Measurements from ENCODE around the gene SLC25A3.

GRCh38 chr12:98618952-98619351 is 25.5 kb downstream of the SLC25A3 start:
- TF ChIP-seq EZH2 (IDR thresholded peaks at IDR 0.05; ENCODE audit: low read length, unreplicated experiment) (no peak), CTCF (conservative IDR thresholded peaks at IDR 0.05; ENCODE audit: low read depth, low read length) (no peak), EZH2phosphoT487 (IDR thresholded peaks at IDR 0.05; ENCODE audit: borderline replicate concordance, low read length) (no peak)

Measured in PC-3 (cell line).